Measurements from ENCODE around the gene CDC40.

GRCh38 chr6:110239526-110240274 lies 59.5 kb downstream of the CDC40 start:
- TF ChIP-seq CTCF (IDR thresholded peaks at IDR 0.05; ENCODE audit: borderline replicate concordance, extremely low read depth, low read length, poor library complexity, severe bottlenecking) (no peak), EZH2 (IDR thresholded peaks at IDR 0.05; ENCODE audit: borderline replicate concordance, low read depth, low read length, severe bottlenecking) (no peak)

Data from DND-41 (cell line).